GM21723 (cell line): ENCODE data around the gene TBC1D25.

Experiments
- ATAC-seq: cut with Tn5 transposase; IDR thresholded peaks from one replicate; pipeline ENCODE4 v1.9.1; 2021; ENCODE audit warnings: mild to moderate bottlenecking, moderate library complexity; ENCODE audit not compliant: unreplicated experiment

The TBC1D25 gene

GRCh38 chrX:48597353-48598264 lies 58.1 kb downstream of the TBC1D25 start, which contains the start of gene WDR13:
WDR13 (plus strand) TSS chrX:48597492; CDS start chrX:48597997, 505 bp downstream.
- peak; percentile 68 for ATAC-seq

GRCh38 chrX:48598614-48599013 lies 59.1 kb downstream of the TBC1D25 start:
- ATAC-seq: no peak

GRCh38 chrX:48599341-48599740 lies 59.8 kb downstream of the TBC1D25 start:
- no peak for ATAC-seq

- no peak for ATAC-seq
These were observed 60.7 kb downstream of the TBC1D25 start for GRCh38 chrX:48600226-48600625.

- ATAC-seq: no peak
These were observed 62.4 kb downstream of the TBC1D25 start for GRCh38 chrX:48601741-48602394.

GRCh38 chrX:48604701-48605100 lies 65.2 kb downstream of the TBC1D25 start:
- no peak for ATAC-seq

- no peak for ATAC-seq
These were observed 66.6 kb downstream of the TBC1D25 start for GRCh38 chrX:48606091-48606490.

GRCh38 chrX:48611703-48612102 lies 72.2 kb downstream of the TBC1D25 start:
- no peak for ATAC-seq
